Activated T-cell treated with anti-CD3 and anti-CD28 coated beads for 24 hours (primary cell): ENCODE results near the gene RCAN1.
"Not testable (repeated sequence)": the region's sequence is repeated elsewhere in the genome, so short reads cannot be mapped to it uniquely, and the experiment has no call there.

ENCODE experiments used
- DNase-seq: peaks from one replicate; pipeline ENCODE4 v3.0.0-alpha.2; 2020; ENCODE audit warnings: low read depth

The RCAN1 gene

GRCh38 chr21:34621434-34622350 lies 6.8 kb upstream of the RCAN1 start:
- no peak for DNase-seq

- DNase-seq, result no peak
Observed at GRCh38 chr21:34619841-34620665, 5.1 kb upstream of the RCAN1 start.

- no peak for DNase-seq
Observed at GRCh38 chr21:34618941-34619340, 4.0 kb upstream of the RCAN1 start.

GRCh38 chr21:34617753-34618339 lies 2.9 kb upstream of the RCAN1 start:
- DNase-seq, result no peak

GRCh38 chr21:34615487-34615814 lies 538 bp upstream of the RCAN1 start:
- no peak for DNase-seq

GRCh38 chr21:34613679-34614627 lies 960 bp downstream of the RCAN1 start:
- no peak for DNase-seq

GRCh38 chr21:34612557-34612956 lies 2.4 kb downstream of the RCAN1 start:
- DNase-seq, result no peak

- DNase-seq, result no peak
Observed at GRCh38 chr21:34612056-34612455, 2.9 kb downstream of the RCAN1 start.

GRCh38 chr21:34611528-34611927 lies 3.4 kb downstream of the RCAN1 start:
- no peak for DNase-seq

- no peak for DNase-seq
Observed at GRCh38 chr21:34609933-34610549, 4.9 kb downstream of the RCAN1 start.

GRCh38 chr21:34609244-34609932 lies 5.5 kb downstream of the RCAN1 start:
- no peak for DNase-seq

- DNase-seq, result not testable (repeated sequence)
Observed at GRCh38 chr21:34607376-34607775, 7.5 kb downstream of the RCAN1 start.

GRCh38 chr21:34606621-34607020 lies 8.3 kb downstream of the RCAN1 start:
- no peak for DNase-seq

- DNase-seq, result no peak
Observed at GRCh38 chr21:34606051-34606450, 8.9 kb downstream of the RCAN1 start.

- not testable (repeated sequence) for DNase-seq
Observed at GRCh38 chr21:34604956-34605355, 10.0 kb downstream of the RCAN1 start.

GRCh38 chr21:34604556-34604955 lies 10.4 kb downstream of the RCAN1 start:
- no peak for DNase-seq

- DNase-seq, result no peak
Observed at GRCh38 chr21:34603710-34604057, 11.2 kb downstream of the RCAN1 start.

GRCh38 chr21:34603002-34603709 lies 11.8 kb downstream of the RCAN1 start:
- peak; percentile 46 for DNase-seq

- DNase-seq, result no peak
Observed at GRCh38 chr21:34602061-34602460, 12.9 kb downstream of the RCAN1 start.

GRCh38 chr21:34599534-34600101 lies 15.3 kb downstream of the RCAN1 start:
- DNase-seq, result no peak
